G401.6 (cell line): ENCODE results near the gene XPNPEP1.

Experiments
- FAIRE-seq: peaks from 2 replicates; lab custom pipeline; 2012; peaks lifted over from hg19 to GRCh38; lab: Jason Lieb, UNC

The XPNPEP1 gene

GRCh38 chr10:109862738-109863137, 60.6 kb downstream of the XPNPEP1 start:
- FAIRE-seq, result no peak

GRCh38 chr10:109862041-109862440, 61.3 kb downstream of the XPNPEP1 start:
- no peak for FAIRE-seq

GRCh38 chr10:109861081-109861480, 62.2 kb downstream of the XPNPEP1 start:
- FAIRE-seq, result no peak

GRCh38 chr10:109859221-109859620, 64.1 kb downstream of the XPNPEP1 start:
- FAIRE-seq, result no peak

GRCh38 chr10:109855746-109856145, 67.6 kb downstream of the XPNPEP1 start:
- no peak for FAIRE-seq

GRCh38 chr10:109853921-109854320, 69.4 kb downstream of the XPNPEP1 start:
- no peak for FAIRE-seq

GRCh38 chr10:109852475-109853037, 70.8 kb downstream of the XPNPEP1 start:
- FAIRE-seq, result no peak

- no peak for FAIRE-seq
These were observed 71.5 kb downstream of the XPNPEP1 start for GRCh38 chr10:109851616-109852474.

GRCh38 chr10:109846832-109847231, 76.5 kb downstream of the XPNPEP1 start:
- FAIRE-seq, result no peak

GRCh38 chr10:109845308-109845707, 78.0 kb downstream of the XPNPEP1 start:
- FAIRE-seq, result no peak

GRCh38 chr10:109838592-109839244, 84.6 kb downstream of the XPNPEP1 start:
- no peak for FAIRE-seq

- FAIRE-seq, result no peak
These were observed 85.9 kb downstream of the XPNPEP1 start for GRCh38 chr10:109837384-109837783.

GRCh38 chr10:109835257-109835656, 88.1 kb downstream of the XPNPEP1 start:
- no peak for FAIRE-seq

- FAIRE-seq, result no peak
These were observed 91.5 kb downstream of the XPNPEP1 start for GRCh38 chr10:109831846-109832245.

- no peak for FAIRE-seq
These were observed 99.1 kb downstream of the XPNPEP1 start for GRCh38 chr10:109824206-109824605.

- FAIRE-seq, result no peak
These were observed 100.1 kb downstream of the XPNPEP1 start for GRCh38 chr10:109823196-109823595.

GRCh38 chr10:109821672-109822071, 101.6 kb downstream of the XPNPEP1 start:
- FAIRE-seq, result no peak

- FAIRE-seq, result no peak
These were observed 102.5 kb downstream of the XPNPEP1 start for GRCh38 chr10:109820620-109821405.

- no peak for FAIRE-seq
These were observed 103.5 kb downstream of the XPNPEP1 start for GRCh38 chr10:109819807-109820206.
